Astrocyte of the cerebellum (primary cell): Measurements from ENCODE around the gene BARD1.
"Not testable (repeated sequence)": the region's sequence is repeated elsewhere in the genome, so short reads cannot be mapped to it uniquely, and the experiment has no call there.

Source experiments
- DNase-seq: peaks from one replicate; pipeline ENCODE4 v3.0.0-alpha.2; 2011; ENCODE audit warnings: low read depth
- H3K4me3 ChIP-seq: 2 replicates; pipeline ENCODE4 v1.5.1; 2011; ENCODE audit warnings: mild to moderate bottlenecking, low read depth, low read length, moderate library complexity
- CTCF ChIP-seq: IDR thresholded peaks from 2 replicates; pipeline ENCODE4 v1.5.1; 2012; ENCODE audit warnings: low read length, low read depth, moderate library complexity, mild to moderate bottlenecking; ENCODE audit errors: missing control alignments
- in situ Hi-C: cut with HindIII; loops from 2 replicates; pipeline ENCODE4 v1.10.0; 2017; ENCODE audit warnings: low sequenced_read_pairs

Gene BARD1

DNA sequence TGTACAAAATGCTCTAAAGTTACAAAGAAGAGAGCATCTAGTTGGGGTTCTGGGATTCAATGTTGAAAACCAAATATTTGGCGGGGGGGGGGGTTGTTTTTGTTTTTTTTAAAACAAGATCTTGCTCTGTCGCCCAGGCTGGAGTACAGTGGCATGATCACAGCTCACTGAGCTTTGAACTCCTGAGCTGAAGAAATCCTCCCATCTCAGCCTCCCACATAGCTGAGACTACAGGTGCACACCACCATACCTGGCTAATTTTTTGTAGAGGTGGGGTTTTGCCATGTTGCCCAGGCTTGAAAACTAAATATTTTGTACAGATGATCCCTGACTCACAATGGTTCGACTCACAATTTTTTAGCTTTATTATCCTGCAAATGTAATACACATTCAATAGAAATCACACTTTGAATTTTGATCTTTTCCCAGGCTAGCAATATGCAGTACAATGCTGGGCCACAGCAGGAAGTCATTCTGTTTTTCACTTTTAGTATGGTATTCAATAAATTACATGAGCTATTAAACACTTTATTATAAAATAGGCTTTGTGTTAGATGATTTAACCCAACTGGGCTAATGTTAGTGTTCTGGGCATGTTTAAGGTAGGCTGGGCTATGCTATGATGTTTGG, 7.6 kb downstream of the BARD1 start:
- TF ChIP-seq CTCF: no peak
- DNase-seq: no peak
- in situ Hi-C loops: no loop called here

GRCh38 chr2:214801068-214801467, 8.4 kb downstream of the BARD1 start:
- in situ Hi-C loops: no loop called here
- no peak for TF ChIP-seq CTCF
- DNase-seq: no peak
- no peak overlapping the region for H3K4me3 ChIP-seq

More for the DNA sequence above, 7.6 kb downstream of the BARD1 start:
- H3K4me3 ChIP-seq: no peak overlapping the region

- no peak overlapping the region for H3K4me3 ChIP-seq
- in situ Hi-C loops: no loop called here
- no peak for DNase-seq
- TF ChIP-seq CTCF: no peak
Measured at GRCh38 chr2:214800180-214800579, 9.3 kb downstream of the BARD1 start.

- DNase-seq: no peak
- H3K4me3 ChIP-seq: no peak overlapping the region
- TF ChIP-seq CTCF: no peak
- in situ Hi-C loops: no loop called here
Measured at GRCh38 chr2:214796911-214797310, 12.6 kb downstream of the BARD1 start.

GRCh38 chr2:214783181-214783580, 26.3 kb downstream of the BARD1 start:
- in situ Hi-C loops: not testable (repeated sequence)

DNA sequence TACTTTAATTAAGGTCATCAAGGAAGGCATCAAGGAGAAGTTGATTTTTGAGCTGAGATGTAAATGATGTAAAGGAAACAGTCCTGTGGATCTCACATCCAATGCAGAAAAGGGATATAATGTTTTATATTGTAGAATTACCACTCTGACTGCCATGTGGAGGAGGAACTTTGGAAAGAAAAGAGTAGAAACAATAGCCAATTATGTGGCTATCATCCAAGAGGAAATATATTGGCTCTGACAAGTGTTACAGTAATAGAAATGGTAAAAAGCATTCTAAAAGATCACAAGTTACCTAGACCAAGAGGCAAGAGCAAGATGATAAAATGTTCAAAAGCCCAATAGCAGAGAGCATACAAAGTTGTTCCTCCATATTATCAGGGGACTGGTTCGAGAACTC, 26.8 kb downstream of the BARD1 start:
- no peak for TF ChIP-seq CTCF
- no peak overlapping the region for H3K4me3 ChIP-seq
- DNase-seq: no peak
- in situ Hi-C loops: no loop called here

More at GRCh38 chr2:214783181-214783580, 26.3 kb downstream of the BARD1 start:
- H3K4me3 ChIP-seq, DNase-seq: not testable (repeated sequence)

- no peak overlapping the region for H3K4me3 ChIP-seq
- DNase-seq: no peak
- in situ Hi-C loops: no loop called here
- no peak for TF ChIP-seq CTCF
Measured at GRCh38 chr2:214781226-214781625, 28.3 kb downstream of the BARD1 start.
